Stimulated activated naive CD4-positive, alpha-beta T cell treated with Interleukin-2 at 50 U/mL for 16 hours (primary cell): Measurements from ENCODE around the gene ALAS2.
"Not testable (repeated sequence)": the region's sequence is repeated elsewhere in the genome, so short reads cannot be mapped to it uniquely, and the experiment has no call there.

Experiments used
- DNase-seq: peaks from one replicate; lab custom pipeline; 2025; lab: John Stamatoyannopoulos, UW

Gene ALAS2, protein sequence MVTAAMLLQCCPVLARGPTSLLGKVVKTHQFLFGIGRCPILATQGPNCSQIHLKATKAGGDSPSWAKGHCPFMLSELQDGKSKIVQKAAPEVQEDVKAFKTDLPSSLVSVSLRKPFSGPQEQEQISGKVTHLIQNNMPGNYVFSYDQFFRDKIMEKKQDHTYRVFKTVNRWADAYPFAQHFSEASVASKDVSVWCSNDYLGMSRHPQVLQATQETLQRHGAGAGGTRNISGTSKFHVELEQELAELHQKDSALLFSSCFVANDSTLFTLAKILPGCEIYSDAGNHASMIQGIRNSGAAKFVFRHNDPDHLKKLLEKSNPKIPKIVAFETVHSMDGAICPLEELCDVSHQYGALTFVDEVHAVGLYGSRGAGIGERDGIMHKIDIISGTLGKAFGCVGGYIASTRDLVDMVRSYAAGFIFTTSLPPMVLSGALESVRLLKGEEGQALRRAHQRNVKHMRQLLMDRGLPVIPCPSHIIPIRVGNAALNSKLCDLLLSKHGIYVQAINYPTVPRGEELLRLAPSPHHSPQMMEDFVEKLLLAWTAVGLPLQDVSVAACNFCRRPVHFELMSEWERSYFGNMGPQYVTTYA

GRCh38 chrX:55030271-55031205 lies at the start of gene ALAS2:
TSS of gene ALAS2 (minus strand) at chrX:55030977. CDS start at chrX:55026000, 4,977 bp downstream.
- DNase-seq, result no peak

DNA sequence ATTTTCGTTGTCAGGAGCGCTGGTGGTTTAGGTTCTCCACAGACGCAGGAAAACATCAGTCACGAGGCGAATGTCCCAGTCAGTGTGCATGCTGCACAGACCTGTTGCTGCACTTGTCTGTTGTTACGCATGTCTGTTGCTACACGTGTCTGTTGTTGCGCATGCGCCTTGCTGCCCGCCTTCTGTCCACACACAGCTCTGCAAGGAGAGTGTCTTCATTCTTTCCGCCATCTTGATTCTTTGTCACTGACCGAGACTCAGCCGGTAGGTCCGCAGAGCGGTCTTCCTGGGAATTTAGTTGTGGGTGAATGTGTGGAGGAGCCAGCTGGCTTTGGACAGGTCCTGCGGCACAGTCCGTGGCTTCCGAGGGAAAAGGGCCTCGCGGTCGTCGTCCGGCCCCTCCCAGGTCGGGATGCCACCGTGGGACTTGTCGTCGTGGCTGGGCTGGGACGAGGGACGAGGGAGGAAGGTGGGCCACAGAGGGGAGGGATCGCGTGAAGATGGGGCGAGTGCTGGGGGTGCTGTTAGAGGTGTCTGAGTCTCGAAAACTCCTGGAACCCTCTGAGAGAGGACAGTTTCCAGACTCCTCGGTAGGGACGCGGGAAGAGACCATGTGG lies 44.2 kb upstream of the ALAS2 start, which contains the start of gene PAGE2B:
Gene PAGE2B (plus strand): TSS at position 180 of the 617 bp plus-strand sequence. CDS start 1,012 bp downstream, outside the sequence.
- no peak for DNase-seq

DNA sequence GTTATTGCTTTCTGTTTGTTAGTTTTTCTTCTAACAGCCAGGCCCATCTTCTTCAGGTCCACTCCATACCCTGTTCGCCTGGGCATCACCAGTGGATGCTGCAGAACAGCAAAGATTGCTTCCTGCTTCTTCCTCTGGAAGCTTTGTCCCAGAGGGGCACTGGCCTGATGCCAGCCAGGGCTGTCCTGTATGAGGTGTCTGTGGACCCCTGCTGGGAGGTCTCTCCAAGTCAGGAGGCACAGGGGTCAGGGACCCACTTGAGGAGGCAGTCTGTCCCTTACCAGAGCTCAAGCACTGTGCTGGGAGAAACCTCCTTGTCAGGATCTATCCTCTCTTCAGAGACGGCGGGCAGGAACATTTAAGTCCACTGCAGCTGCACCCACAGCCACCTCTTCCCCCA lies 41.5 kb upstream of the ALAS2 start:
- DNase-seq, result no peak

DNA sequence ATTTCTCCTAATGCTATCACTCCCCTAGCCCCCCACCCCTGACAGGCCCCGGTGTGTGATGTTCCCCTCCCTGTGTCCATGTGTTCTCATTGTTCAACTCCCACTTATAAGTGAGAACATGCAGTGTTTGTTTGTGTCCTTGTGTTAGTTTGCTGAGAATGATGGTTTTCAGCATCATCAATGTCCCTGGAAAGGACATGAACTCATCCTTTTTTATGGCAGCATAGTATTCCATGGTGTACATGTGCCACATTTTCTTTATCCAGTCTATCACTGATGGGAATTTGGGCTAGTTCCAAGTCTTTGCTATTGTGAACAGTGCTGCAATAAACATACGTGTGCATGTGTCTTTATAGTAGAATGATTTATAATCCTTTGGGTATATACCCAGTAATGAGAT lies 36.4 kb upstream of the ALAS2 start:
- not testable (repeated sequence) for DNase-seq

- no peak for DNase-seq
These were observed 27.0 kb upstream of the ALAS2 start for GRCh38 chrX:55057675-55058249.

DNA sequence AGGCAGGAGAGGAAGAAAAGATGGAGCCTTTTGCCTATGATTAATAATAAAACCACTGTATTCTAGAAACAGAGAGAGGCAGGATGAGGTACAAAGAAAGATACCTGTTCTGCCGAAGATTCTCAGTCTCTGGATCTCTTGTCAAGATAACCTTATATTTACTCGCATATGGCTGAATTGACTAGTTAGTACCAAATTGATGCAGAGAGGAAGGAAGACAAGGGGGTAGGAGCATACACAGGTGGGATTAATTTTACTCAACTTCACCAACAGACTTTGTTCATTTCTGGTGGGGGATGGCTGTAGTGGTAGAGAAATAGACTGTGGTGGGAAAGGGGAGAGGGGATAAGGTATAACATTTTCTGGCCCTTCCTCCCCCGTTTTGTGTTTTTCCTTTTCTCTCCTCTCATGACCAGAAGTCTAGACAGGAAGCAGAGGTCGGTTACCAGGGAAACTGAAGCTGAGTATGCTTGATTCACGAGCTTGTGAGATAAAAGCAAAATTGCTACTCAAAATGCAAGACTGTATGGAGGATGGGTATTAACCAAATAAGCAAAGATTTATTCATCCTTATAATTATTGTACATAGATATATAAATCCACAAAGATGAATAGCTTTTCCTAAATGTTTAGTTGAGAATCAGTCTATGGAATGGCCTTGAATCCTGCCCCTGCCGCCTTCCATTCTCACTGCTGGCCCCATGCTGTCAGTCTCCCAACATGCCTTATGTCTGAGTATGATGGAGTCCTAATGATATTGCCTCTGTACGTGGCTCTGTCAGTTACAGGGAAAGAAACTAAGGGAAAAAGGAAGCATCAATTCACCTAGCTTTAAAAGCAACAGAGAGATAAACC lies 26.3 kb upstream of the ALAS2 start:
- DNase-seq, result no peak

DNA sequence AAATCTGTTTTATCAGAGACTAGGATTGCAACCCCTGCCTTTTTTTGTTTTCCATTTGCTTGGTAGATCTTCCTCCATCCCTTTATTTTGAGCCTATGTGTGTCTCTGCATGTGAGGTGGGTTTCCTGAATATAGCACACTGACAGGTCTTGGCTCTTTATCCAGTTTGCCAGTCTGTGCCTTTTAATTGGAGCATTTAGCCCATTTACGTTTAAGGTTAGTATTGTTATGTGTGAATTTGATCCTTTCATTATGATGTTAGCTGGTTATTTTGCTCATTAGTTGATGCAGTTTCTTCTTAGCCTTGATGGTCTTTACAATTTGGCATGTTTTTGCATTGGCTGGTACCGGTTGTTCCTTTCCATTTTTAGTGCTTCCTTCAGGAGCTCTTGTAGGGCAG lies 19.8 kb upstream of the ALAS2 start:
- DNase-seq, result not testable (repeated sequence)

- DNase-seq, result no peak
These were observed 10.7 kb upstream of the ALAS2 start for GRCh38 chrX:55041514-55041913.

GRCh38 chrX:55039471-55039870 lies 8.7 kb upstream of the ALAS2 start:
- no peak for DNase-seq

GRCh38 chrX:55033429-55033828 lies 2.7 kb upstream of the ALAS2 start:
- no peak for DNase-seq

- DNase-seq, result no peak
These were observed 1.5 kb downstream of the ALAS2 start for GRCh38 chrX:55029291-55029690.

DNA sequence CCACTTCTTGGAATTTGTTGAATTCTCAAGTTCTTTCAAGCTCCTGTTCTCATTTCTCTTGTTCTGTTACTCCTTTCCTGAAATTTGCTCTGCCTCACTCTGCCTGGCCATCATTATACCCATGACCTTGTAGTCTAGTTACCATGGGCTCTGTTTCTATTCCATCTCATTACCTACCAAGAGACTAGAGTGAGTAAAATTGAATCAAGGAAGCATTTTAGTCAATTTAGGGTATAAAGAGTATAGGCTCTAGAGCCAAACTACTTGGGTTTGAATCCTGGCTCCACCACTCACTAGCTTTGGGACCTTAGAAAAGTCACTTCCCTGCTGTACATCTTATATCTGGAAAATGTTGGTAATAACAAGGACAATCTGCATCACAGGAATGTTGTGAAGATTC lies 2.2 kb downstream of the ALAS2 start:
- DNase-seq, result no peak

- no peak for DNase-seq
These were observed 2.7 kb downstream of the ALAS2 start for GRCh38 chrX:55028040-55028439.

DNA sequence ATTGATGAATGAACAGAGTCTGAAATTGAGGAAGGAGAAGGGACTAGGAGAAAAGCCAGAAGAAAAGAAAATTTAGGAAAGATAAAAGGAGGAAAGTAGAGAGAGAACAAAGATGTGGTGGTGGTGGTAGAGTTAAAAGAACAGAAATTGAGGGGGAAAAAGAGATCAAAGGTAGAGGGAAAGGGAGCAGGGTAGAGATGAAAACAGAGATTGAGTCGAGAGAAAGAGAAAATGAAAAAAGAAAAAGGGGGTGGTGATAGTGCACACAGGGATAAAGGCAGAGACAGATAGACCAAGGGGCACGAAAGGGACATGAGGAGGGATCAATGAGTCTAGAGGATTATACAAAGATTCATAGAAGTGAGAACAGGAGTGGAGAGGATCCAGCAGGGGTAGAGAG lies 3.9 kb downstream of the ALAS2 start:
- no peak for DNase-seq

DNA sequence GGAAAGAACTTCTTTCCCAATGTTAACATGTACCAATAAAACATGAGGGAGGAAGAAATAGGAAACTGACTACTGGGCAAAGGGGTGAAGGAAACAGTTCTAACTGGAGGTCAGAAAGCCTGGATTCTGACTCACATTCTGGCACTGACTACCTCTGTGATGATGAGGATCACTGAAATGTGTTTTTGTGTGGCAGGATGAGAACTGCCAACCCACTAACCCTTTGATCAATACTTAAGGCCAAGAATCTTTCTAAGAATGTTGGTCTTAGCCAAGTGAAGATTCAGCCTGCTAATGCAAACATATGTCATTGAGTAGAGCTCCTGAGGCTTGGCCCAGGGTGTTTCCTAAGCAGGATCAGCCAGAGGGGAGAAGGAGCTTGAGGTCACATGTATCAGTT lies 4.6 kb downstream of the ALAS2 start:
- no peak for DNase-seq

- DNase-seq, result no peak
These were observed 15.9 kb downstream of the ALAS2 start for GRCh38 chrX:55014897-55015299.

DNA sequence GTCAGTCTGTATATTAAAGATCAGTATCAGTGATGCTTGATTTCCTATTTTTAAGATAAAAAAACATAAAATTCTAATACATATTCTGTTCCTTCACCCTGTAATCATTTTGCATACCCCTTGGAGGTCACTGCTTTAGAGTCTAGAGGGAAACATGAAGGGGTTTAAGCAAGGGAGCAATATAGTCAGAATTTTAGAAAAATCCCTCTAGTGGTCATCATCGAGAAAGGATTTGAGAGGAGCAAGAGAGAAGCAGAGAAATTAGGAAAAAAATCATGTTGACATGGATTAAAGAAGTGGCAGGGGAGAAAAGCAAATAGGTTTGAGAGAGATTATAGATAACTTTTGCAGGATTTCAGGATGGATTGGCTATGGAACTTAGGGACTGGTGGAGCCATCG lies 19.5 kb downstream of the ALAS2 start:
- no peak for DNase-seq

GRCh38 chrX:55008571-55009358 lies 22.0 kb downstream of the ALAS2 start:
- no peak for DNase-seq

GRCh38 chrX:55007656-55008055 lies 23.1 kb downstream of the ALAS2 start:
- no peak for DNase-seq
